WERI-Rb-1 (cell line): Measurements from ENCODE around the gene PCBP2.

ENCODE experiments used
- DNase-seq: peaks from one replicate; pipeline ENCODE4 v3.0.0-alpha.2; 2020
- H3K27ac ChIP-seq: fragments of 250-450 bp; sonication (Bioruptor Pico); 2 replicates; pipeline ENCODE4 v1.5.1; 2020; ENCODE audit warnings: mild to moderate bottlenecking, moderate library complexity
- H3K27me3 ChIP-seq: fragments of 250-450 bp; sonication (Bioruptor Pico); 2 replicates; pipeline ENCODE4 v1.5.1; 2021; ENCODE audit warnings: mild to moderate bottlenecking, low read depth, moderate library complexity; ENCODE audit not compliant: insufficient read depth, severe bottlenecking
- H3K36me3 ChIP-seq: fragments of 250-450 bp; sonication (Bioruptor Pico); 2 replicates; pipeline ENCODE4 v1.5.1; 2020; ENCODE audit warnings: mild to moderate bottlenecking, moderate library complexity
- H3K4me3 ChIP-seq: 2 replicates; pipeline ENCODE4 v1.5.1; 2011; ENCODE audit warnings: low read depth, mild to moderate bottlenecking, control low read depth, low read length
- H3K9me3 ChIP-seq: fragments of 250-450 bp; sonication (Bioruptor Pico); 2 replicates; pipeline ENCODE4 v1.5.1; 2021; ENCODE audit warnings: mild to moderate bottlenecking, moderate library complexity; ENCODE audit not compliant: severe bottlenecking
- TF ChIP-seq, protein P1 (sequence below): IDR thresholded peaks from 2 replicates; pipeline ENCODE4 v1.5.1; 2011; ENCODE audit warnings: low read depth, mild to moderate bottlenecking, control low read depth, inconsistent platforms, low read length

PCBP2 gene

DNA sequence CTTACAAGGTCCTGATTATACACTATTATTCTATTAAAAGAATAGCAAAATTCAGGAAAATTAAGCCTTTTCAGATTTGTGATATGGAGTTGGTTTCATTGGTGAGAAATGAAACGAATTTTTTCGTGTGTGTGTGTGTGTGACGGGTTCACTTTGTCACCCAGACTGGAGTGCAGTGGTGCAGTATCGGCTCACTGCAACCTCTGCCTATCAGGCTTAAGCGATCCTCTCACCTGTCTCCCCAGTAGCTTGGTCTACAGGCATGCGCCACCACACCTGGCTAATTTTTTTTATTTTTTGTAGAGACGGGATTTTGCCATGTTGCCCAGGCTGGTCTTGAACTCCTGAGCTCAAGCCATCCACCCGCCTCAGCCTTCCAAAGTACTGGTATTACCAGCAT, 9.7 kb downstream of the PCBP2 start:
- H3K9me3 ChIP-seq = no peaks in the 10 kb centered on the region
- H3K36me3 ChIP-seq = peaks cover 99% of the 10 kb centered on the region
- H3K4me3 ChIP-seq = no peak overlapping the region
- no peak for DNase-seq
- H3K27ac ChIP-seq = no peak overlapping the region
- H3K27me3 ChIP-seq = no peaks in the 10 kb centered on the region
- TF ChIP-seq, protein P1, sequence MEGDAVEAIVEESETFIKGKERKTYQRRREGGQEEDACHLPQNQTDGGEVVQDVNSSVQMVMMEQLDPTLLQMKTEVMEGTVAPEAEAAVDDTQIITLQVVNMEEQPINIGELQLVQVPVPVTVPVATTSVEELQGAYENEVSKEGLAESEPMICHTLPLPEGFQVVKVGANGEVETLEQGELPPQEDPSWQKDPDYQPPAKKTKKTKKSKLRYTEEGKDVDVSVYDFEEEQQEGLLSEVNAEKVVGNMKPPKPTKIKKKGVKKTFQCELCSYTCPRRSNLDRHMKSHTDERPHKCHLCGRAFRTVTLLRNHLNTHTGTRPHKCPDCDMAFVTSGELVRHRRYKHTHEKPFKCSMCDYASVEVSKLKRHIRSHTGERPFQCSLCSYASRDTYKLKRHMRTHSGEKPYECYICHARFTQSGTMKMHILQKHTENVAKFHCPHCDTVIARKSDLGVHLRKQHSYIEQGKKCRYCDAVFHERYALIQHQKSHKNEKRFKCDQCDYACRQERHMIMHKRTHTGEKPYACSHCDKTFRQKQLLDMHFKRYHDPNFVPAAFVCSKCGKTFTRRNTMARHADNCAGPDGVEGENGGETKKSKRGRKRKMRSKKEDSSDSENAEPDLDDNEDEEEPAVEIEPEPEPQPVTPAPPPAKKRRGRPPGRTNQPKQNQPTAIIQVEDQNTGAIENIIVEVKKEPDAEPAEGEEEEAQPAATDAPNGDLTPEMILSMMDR = no peak

DNA sequence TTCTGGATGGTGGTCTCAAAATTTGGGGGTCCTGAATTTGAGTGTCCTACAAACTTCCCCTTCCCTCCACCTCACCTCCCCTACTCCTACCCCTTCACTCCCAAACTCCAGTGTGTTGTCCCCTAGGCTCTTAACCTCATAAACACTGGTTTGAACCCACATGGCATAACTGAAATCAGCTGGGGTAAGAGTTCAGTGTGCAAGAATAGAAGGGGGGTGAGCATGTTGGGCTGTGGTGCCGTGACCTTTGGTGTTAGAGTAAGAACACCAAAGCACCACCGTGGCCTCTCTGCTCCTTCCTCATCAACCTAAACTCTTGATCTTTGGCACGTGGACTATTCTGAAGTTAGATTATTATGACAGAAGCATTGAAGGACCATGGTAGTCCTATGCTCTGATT, 11.0 kb downstream of the PCBP2 start:
- TF ChIP-seq, protein P1 = no peak
- no peak overlapping the region for H3K27ac ChIP-seq
- no peaks in the 10 kb centered on the region for H3K9me3 ChIP-seq

DNA sequence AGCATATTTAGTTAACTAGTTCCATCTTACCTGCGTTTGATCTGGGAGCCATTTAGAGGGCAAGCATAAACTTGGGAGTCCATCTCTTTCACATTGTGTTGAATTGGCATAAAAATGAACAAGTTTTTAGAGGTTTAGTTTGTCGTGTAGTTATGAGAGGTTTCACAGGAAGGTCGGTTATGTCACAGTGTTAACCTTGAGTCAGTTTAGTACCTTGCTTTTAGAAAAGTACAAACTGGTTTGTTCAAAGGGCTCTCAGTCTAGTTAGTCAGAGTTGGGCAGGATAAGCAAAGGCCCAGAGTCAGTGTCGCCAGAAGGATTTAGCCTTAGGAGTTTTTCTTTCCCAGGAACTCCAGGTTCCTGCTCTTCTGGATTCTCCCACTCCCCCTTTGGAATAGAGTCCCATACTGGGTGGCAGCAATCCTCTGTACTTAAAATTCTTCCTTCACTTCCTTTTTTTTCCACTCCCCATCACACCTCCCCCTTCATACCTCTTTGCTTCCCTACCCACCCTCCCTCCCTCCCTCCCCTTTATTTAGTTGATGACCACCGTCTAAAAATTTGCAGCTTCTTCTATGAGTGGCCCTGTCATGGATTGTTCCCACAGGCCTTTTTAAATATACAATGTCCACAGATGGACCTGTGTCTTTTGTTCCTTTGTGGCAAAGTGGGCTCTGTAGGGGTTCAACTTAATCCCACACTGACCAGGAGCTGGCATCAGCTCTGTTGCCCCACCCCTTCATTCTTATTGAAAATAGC, 12.1 kb downstream of the PCBP2 start:
- Histone ChIP-seq H3K9me3 (no peaks in the 10 kb centered on the region), H3K4me3 (no peak overlapping the region), H3K27ac (no peak overlapping the region), H3K36me3 (peaks cover 99% of the 10 kb centered on the region), H3K27me3 (no peaks in the 10 kb centered on the region)
- no peak for DNase-seq
- TF ChIP-seq, protein P1 = no peak

More for the DNA sequence above, 11.0 kb downstream of the PCBP2 start:
- no peak for DNase-seq
- Histone ChIP-seq H3K4me3 (no peak overlapping the region), H3K36me3 (peaks cover 99% of the 10 kb centered on the region), H3K27me3 (no peaks in the 10 kb centered on the region)

DNA sequence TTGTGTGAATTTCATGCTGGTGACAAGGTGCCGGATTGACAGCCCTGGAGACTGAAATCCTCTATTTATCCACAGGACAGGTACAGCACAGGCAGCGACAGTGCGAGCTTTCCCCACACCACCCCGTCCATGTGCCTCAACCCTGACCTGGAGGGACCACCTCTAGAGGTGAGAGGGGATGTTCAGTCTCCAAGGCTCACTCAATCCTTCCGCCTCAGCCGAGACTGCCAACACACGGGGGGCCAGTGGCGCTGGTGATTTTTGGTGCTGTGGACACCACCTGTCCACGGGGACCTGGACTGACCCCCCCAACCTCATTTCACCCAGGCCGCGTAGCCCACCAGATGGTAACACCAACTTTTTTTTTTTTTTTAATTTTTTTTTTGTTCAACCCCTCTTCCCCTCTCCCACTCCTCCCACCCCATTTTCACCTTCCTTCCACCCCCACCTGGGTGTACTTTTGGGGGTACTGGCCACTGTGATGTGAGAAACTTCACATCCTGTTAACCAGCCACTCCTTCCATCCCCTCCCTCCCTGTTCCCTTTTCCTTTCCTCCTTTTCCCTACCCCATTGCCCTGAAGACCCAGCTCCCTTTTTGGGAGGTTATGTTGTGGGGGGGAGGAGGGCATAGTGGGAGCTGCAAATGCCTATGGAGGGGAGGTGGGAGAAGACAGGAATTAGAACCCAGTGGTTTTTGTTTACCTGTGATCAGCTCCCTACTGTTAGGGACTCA, 12.9 kb downstream of the PCBP2 start:
- Histone ChIP-seq H3K27ac (no peak overlapping the region), H3K27me3 (no peaks in the 10 kb centered on the region), H3K9me3 (no peaks in the 10 kb centered on the region), H3K4me3 (no peak overlapping the region), H3K36me3 (peaks cover 99% of the 10 kb centered on the region)
- TF ChIP-seq, protein P1 = no peak
- no peak for DNase-seq

DNA sequence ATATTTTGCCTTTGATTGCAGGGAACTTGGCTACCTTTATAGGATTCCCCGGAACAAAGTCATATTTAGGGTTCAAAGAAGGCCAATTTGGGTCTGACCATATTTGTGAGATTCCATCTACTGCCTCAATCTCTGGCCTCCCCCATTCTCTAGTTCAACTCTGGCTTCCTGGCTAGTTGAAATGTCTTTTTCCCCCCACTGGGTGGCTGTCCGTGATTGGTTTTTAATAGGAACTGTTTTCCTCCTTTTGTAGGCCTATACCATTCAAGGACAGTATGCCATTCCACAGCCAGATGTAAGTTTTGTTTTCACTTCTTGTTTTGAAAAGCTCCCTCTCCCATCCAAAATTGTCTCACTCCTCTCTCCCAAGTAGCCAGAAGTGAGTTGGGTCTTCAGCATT, 13.8 kb downstream of the PCBP2 start:
- peaks cover 98% of the 10 kb centered on the region for H3K36me3 ChIP-seq
- no peaks in the 10 kb centered on the region for H3K27me3 ChIP-seq
- no peak for DNase-seq
- H3K9me3 ChIP-seq = no peaks in the 10 kb centered on the region
- TF ChIP-seq, protein P1 = no peak
- H3K4me3 ChIP-seq = no peak overlapping the region
- no peak overlapping the region for H3K27ac ChIP-seq
